Measurements from ENCODE around the gene FBXO45. TPM values are rescaled to one million over a fixed set of nuclear protein-coding genes. Genes with fewer than 3 reads are reported as not detected.
"Not testable (repeated sequence)": the region's sequence is repeated elsewhere in the genome, so short reads cannot be mapped to it uniquely, and the experiment has no call there.

Gene FBXO45
- total RNA-seq, 2 donors from 2014 or later: 9.2 to 10.1 TPM

DNA sequence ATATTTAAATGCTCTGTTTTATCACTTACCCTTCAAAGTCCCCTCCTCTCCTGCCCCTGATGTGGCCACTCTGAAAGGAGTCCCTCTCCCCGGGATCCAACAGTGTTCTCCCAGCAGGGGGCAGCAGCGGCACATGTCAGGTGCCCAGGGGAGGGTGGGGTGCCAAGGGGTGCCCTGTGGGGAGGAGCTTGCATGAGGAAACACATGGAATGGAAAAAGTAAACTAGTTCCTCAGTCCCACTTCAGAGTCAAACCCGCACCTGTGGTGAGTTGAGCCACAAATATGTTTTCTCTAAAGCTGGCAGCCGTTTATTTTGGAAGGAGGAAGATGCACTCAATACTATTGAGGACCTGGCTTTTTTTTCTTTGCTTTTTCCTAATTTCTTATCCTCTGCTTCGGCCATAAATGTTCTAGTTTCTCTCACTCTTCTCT is 40.9 kb downstream of the FBXO45 start:
- DNase-seq (peak; percentile 91 to 95), ATAC-seq (peak; percentile 99)
- intact Hi-C loops (cut with DNase I, micrococcal nuclease): loop anchor here in 1 of 2 donors (5.0 kb wide), 1 partner anchor 78 kb away; no protein-coding TSS in a partner anchor

DNA sequence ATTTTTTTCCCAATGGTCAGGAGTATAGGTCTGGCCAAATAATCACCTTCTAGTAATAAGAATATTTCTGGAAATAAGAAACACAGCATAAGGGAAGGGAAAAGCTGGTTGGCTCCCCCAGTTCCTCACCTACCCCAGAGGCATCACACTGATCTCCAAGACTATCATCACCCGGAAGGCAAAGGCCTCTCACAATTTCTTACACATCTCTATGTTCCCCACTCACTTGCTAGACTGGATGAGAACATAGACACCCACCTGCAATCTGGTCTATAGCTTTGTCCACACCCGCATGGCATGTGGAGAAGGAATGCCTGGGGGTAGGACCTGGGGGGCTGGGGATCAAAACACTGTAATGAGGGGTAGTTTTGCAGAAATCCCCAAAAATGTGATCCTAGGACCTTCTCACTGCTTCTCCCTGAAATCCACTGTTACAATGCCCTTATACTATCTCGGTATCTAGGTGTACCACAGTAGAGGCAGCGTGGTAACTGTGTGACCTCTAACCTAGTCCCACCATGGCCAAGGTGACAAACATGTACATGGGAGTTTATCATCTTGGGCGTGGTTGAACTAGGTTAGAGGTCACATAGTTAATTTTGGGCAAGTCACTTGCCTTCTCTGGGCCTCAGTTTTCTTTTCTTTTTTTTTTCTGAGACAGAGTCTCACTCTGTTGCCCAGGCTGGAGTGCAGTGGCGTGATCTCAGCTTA is 41.5 kb downstream of the FBXO45 start:
- intact Hi-C loops (cut with DNase I, micrococcal nuclease): loop anchor here (5.0 to 10.0 kb wide), 2 partner anchors 75 to 77 kb away; no protein-coding TSS in a partner anchor
- ATAC-seq: peak; percentile 25
- DNase-seq: no peak

DNA sequence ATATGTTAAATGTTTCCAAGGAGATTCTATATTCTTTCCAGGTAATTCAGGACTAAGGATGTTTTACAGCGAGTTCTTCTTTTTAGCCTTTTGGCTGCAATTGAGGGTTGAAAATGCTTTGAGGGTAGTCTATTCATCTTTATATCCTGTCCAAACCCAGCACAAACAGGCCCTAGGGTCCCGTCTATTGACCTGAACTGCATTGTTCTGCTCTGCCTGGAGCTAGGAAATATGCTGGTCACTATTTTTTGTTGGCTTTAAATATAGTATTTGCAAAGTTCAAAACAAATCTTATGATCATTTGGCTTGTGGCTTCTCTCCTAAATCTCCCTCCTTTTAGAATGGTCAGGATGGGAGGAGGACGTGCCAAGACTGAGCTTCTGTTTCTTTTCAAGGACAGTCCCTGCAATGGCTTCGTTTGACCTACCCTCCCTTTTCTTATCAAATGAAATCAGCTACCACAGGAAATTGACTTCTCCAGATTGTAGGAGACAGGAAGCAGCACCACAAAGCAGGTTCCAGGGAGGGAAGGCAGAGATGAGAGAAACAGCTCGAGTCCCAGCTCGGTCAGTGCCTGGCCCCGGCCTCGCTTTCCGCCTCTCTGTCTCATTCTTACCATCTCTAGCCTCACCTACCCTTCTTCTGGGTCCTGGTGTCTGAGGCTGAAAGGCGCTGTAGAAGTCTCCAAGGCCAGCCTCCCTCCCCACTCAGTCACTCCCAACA is 43.5 kb downstream of the FBXO45 start:
- ATAC-seq: no peak
- intact Hi-C loops (cut with DNase I, micrococcal nuclease): loop anchor here in 1 of 2 donors (10.0 kb wide), 1 partner anchor 73 kb away; no protein-coding TSS in a partner anchor
- DNase-seq: no peak

DNA sequence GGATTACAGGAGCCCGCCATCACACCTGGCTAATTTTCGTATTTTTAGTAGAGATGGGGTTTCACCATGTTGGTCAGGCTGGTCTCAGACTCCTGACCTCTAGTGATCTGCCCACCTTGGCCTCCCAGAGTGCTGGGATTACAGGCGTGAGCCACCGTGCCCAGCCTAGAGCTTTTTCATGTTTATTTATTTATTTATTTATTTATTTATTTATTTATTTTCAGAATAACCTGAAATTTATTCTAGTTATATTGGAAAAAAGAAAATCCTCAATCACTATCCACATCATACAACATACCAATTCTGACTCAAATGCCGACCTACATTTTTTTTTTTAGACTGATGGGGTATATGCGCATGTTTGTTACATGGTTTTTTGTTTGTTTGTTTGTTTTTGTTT is 46.8 kb downstream of the FBXO45 start:
- ATAC-seq: not testable (repeated sequence)

DNA sequence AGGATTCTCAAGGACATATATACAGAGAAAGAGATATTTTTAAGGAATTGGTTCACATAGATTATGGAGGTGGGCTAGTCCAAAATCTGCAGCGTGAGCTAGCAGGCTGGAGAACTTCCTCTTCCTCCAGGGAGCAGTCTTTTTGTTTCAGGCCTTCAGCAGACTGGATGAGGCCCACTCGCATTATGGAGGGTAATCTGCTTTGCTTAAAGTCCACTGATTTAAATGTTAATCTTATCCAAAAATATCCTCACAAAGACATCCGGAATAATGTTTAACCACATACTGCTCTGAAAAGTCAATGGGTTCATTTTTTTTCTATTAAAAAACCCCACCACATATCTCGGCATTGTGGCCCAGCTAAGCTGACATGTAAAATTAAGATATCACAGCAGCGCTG is 48.8 kb downstream of the FBXO45 start:
- intact Hi-C loops (cut with DNase I, micrococcal nuclease): loop anchor here in 1 of 2 donors (10.0 kb wide), 1 partner anchor 68 kb away; no protein-coding TSS in a partner anchor
- no peak for DNase-seq
- no peak for ATAC-seq

More for the DNA sequence above, 46.8 kb downstream of the FBXO45 start:
- intact Hi-C loops (cut with DNase I, micrococcal nuclease): loop anchor here in 1 of 2 donors (10.0 kb wide), 1 partner anchor 70 kb away; no protein-coding TSS in a partner anchor
- not testable (repeated sequence) for DNase-seq

DNA sequence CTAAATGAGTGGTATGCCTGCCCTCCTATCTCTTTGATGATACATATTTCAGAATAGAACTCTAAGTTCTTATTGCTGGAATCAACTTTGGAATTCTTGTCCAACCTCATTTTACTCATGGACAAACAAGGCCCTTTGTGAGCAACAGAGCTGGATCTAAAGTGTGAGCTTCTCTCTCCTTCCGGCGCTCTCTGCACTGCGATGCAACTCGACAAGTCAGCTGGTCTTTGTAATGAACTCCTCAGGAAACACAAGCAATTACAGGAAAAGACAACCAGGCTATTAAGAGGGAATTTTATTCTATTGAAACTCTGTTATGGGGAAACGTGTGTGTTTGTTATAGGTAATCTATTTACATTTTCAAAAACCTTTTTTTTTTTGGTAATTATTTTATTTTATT is 50.8 kb downstream of the FBXO45 start:
- ATAC-seq (no peak), DNase-seq (no peak)
- intact Hi-C loops (cut with DNase I, micrococcal nuclease): loop anchor here in 1 of 2 donors (10.0 kb wide), 1 partner anchor 66 kb away; no protein-coding TSS in a partner anchor

DNA sequence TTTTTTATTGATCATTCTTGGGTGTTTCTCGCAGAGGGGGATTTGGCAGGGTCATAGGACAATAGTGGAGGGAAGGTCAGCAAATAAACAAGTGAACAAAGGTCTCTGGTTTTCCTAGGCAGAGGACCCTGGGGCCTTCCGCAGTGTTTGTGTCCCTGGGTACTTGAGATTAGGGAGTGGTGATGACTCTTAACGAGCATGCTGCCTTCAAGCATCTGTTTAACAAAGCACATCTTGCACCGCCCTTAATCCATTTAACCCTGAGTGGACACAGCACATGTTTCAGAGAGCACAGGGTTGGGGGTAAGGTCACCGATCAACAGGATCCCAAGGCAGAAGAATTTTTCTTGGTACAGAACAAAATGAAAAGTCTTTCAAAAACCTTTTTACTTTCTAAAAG is 51.2 kb downstream of the FBXO45 start:
- ATAC-seq, DNase-seq: not testable (repeated sequence)
- intact Hi-C loops (cut with DNase I, micrococcal nuclease): loop anchor here in 1 of 2 donors (10.0 kb wide), 1 partner anchor 65 kb away; no protein-coding TSS in a partner anchor

DNA sequence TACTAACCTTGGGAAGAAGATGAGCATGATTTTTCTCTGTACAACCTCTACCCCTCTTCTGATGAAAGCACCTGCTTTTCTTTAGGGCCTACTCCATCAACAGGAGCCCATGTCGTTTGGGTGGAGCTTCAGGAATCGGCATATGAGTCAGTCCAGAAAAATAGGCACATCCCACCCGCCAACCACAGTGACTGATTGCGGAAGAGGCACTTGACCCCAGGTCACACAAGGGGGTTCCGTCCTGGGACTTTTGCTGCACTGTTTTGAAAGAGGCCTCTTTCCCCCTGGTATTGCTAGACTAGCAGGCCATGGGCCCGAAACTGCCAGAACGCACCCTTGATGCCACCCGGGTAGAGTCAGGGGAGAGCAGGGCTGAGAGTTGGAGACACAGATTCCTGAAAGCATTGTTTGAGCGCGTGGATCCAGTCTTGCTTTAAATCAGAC is 51.7 kb downstream of the FBXO45 start:
- no peak for ATAC-seq
- peak in 1 of 2 donors; percentile 53 for DNase-seq
- intact Hi-C loops (cut with DNase I, micrococcal nuclease): no loop called here

DNA sequence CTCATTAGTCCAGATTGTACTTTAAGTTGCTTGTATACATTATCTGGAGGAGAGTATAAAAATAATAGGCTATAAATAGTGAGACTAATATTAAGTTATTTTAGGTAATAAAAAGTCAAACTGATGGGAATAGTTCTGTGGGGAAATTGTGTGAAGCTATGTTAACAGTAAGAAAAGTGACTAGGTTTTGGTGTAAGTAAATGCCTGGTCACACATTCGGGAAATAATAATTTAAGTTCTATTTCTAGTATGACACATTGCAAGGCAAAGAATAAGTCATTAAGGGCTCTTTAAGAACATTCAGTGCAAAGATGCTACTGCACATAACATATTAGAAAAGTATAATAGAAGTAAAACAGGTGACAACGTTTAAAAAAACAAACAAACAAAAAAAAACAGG is 52.2 kb downstream of the FBXO45 start:
- intact Hi-C loops (cut with DNase I, micrococcal nuclease): no loop called here

DNA sequence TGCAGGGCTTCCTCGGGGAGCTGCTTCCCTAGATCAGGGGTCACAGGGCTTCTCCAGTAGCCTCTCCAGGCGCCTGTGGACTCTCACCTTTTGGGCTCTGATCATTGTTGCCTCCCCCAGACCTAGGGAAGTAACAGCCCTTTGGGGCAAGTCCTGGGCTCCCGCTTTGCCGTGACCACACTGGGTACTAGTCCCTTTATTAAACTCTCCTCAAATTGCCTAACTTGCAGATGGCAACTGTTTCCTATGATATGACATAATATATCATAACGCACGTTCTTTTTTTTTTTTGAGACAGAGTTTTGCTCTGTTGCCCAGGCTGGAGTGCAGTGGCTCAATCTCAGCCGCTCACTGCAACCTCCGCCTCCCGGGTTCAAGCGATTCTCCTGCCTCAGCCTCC is 53.2 kb downstream of the FBXO45 start:
- ATAC-seq: no peak
- intact Hi-C loops (cut with DNase I, micrococcal nuclease): no loop called here
- DNase-seq: no peak

More for the DNA sequence above, 52.2 kb downstream of the FBXO45 start:
- DNase-seq (no peak), ATAC-seq (no peak)

DNA sequence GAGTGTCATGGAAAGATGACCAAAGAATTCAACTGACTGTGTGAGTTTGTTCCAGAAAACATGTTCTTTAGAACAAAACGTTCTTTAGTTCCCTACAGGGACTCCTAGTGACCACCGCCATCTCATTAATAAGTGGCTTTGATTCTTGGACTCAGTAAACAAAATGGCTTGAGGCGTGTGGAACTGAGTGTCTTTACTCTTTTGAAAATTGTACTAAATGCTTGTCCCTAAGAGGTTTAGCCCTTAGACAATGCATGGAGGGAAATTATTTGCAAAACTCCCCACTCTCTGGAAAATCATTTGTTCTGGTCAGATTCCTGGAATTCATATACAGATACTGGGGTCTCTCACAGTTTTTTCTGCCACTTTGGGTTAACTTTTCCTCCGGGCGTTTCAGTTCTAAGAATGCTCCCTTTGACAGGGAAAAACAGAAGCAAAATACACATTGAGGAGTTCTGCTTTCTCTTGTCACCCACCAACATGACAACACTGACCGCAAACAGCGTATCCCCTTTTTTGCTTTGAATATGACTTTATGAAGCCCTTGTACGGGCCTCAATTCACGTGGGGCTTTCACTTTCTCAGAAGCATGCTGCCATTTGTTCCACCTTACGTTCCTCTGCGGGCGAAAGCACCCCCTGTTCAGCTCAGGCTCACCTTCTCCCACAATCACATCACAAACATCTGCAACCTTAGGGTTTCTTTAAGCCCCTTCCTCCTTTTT is 55.8 kb downstream of the FBXO45 start:
- ATAC-seq (no peak), DNase-seq (no peak)
- intact Hi-C loops (cut with DNase I, micrococcal nuclease): no loop called here

DNA sequence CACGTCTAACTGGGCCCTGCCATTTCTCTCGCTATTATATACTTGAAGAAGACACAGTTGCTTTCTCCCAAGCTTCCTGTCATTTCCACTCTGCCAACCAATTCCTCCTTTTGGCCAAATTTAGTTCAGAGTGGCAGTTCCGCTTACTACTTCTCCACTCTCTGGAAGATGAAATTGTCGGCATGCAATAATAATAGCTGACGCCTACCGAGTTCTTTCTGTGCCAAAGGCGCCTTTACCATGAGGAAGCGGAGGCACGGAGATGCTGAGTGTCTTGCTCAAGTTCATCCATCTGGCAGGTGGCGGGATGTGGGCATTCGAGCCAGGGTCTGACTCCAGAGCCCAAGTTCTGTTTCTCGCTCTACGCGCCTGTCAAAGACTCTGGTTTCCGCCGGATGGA is 56.4 kb downstream of the FBXO45 start:
- DNase-seq: peak in 1 of 2 donors; percentile 44
- no peak for ATAC-seq
- intact Hi-C loops (cut with DNase I, micrococcal nuclease): no loop called here

DNA sequence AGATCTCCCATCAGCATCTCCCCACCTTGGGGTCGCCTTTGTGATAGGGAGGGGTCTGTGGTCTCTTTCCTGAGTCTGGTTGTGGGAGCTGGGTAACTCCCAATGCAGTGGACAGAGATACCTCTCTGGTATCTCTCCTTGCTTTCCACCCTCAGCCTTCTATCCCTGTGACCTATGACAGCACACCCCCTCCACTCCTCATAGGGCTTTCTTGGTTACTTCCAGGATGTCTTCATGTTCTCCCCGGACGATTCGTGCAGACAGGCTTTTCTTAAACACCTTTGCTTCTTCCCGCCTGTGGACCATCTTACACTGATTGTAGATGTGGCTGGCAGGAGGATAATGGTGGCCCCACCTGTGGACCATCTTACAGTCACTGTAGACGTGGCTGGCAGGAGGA is 56.9 kb downstream of the FBXO45 start:
- no peak for ATAC-seq
- intact Hi-C loops (cut with DNase I, micrococcal nuclease): no loop called here
- DNase-seq: no peak

DNA sequence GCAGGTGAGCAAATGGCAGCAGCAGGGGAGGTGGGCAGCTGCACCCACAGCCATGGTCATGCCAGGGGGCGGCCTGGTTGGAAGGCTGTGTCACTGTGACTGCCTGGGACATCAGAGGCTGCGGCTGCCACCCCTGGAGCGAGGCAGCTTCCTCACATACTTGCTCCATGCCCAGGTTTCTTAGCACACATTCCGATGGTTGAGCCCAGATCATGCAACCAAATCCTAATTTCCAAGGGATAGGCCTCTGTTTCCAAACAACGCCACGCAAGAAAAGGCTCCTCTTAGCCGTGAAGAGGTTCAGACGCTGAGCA is 59.4 kb downstream of the FBXO45 start:
- intact Hi-C loops (cut with DNase I, micrococcal nuclease): no loop called here
- DNase-seq: no peak
- no peak for ATAC-seq

DNA sequence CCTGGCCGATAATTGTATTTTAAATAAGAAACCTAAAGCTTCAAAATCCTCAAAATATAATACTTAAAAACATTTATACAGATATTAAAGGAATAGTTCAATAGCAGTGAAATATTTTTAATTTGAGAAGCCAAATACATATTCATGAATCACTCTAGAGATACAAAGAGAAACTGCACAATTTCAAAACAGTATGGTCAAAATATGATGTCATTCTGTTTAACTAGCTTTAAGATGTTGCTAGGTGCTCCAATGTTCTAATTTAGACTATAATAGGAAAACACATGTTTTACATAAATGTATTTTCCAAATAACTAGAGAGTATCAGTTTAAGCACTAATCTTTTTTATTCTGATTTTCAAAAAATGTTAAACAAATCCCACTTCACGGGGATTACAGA is 60.8 kb downstream of the FBXO45 start:
- ATAC-seq: no peak
- intact Hi-C loops (cut with DNase I, micrococcal nuclease): no loop called here
- no peak for DNase-seq

DNA sequence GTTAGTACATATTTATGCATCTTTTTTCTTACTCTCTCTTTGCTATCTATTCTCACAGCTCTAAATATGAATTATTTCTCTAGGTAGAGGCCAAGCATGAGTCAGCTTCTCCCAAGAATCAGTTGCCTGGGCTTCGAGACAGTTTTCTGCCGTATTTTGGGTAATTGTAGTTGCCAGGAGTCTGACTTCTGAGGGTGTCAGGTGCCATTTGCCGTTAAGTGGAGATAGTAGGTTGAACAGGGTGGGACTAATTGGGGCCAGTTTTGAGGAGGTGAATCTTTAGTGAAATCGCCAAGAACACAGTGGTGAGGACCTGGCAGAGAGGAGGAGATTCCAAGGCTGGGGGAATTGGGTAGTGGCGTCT is 63.2 kb downstream of the FBXO45 start:
- no peak for ATAC-seq
- DNase-seq: no peak
- intact Hi-C loops (cut with DNase I, micrococcal nuclease): no loop called here

DNA sequence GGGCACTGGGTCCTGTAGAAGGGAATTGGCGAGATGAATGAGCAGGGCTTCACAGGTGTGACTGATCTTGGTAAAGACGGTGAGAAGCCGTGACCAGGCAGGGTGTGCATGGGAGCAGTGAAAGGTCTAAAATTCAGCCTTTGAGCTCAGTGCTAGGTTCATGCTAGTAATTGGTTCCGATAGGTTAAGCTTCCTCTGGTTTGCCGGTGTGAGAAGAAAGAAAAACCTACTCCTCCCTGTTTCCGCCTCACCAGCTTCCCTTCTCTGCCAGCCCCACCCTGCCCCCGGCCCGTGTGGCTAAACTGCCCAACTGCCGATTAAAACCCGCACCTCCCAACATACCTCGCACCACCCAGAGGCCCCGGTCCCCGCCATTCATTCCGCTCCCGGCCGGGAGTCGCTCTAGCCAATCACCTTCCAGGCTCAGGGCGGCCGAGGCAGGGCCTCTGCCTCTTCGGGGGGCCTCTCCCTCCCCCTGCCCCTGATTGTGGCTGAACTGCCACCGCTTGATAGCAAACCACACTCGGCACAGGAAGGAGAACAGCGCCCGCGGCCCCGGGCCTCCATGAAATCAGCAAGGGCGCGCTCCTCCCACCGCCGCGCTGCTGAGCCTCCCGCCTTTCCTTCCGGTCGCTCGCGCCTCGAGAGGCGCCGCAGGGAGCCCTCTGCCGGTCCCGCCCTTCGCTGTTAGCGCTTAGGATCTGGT is 63.7 kb downstream of the FBXO45 start:
- intact Hi-C loops (cut with DNase I, micrococcal nuclease): no loop called here
- peak; percentile 90 for ATAC-seq
- DNase-seq: peak; percentile 86 to 92

DNA sequence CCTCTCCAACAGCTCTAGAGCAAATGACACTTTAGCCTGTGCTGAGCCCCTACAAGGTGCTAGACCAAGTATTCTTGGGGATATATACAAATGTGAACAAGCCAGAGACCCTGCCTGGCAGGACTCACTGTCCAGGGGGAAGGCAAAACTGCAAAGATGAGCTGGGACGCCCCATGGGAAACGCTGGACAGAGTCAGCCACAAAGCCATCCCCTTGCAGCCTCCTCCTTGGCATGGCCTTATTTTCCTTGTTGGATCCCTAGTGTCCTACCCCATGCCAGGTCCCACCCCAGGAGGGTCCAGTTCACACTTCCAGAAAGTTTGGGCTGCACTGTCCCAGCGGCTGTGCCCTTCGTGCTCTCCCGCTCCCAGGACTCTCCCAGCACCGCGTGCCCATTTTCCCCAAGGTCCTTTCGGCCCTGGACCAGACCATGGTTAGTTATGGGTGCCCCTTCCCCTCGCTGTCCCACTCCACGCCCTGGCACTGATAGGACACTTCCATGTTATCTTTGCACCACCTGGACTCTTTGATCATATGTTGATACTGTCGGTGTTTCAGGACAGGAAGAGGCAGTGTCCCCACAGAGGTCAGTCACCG is 65.2 kb downstream of the FBXO45 start:
- no peak for DNase-seq
- no peak for ATAC-seq
- intact Hi-C loops (cut with DNase I, micrococcal nuclease): no loop called here

Data from left colon (tissue), 2 donors.